ENCODE measurements around the gene GGTA1. TPM values are rescaled to one million over a fixed set of nuclear protein-coding genes. Genes with fewer than 3 reads are reported as not detected.

GGTA1 gene
- total and polyA plus RNA-seq, 2 experiments from 2014 or later: 0.16 TPM; not detected in 1

- no peak for TF ChIP-seq ETS1 (IDR thresholded peaks at IDR 0.05)
- no peak for TF ChIP-seq EZH2phosphoT487 (IDR thresholded peaks at IDR 0.05; ENCODE audit: unreplicated experiment)
- TF ChIP-seq NANOG (IDR thresholded peaks at IDR 0.05; ENCODE audit: borderline replicate concordance): no peak
- TF ChIP-seq STAT1 (IDR thresholded peaks at IDR 0.05; ENCODE audit: unreplicated experiment): no peak
- TF ChIP-seq ZNF114 (CRISPR knock-in tag; IDR thresholded peaks at IDR 0.05): no peak
- TF ChIP-seq ZNF331 (CRISPR knock-in tag; IDR thresholded peaks at IDR 0.05; ENCODE audit: low read depth): no peak
- TF ChIP-seq POLR2AphosphoS5 (IDR thresholded peaks at IDR 0.05; ENCODE audit: low read depth): no peak
- no peak for TF ChIP-seq REST (IDR thresholded peaks at IDR 0.05; ENCODE audit: unreplicated experiment)
Observed at GRCh38 chr9:121537283-121537682, 37.6 kb upstream of the GGTA1 start (continued).

GRCh38 chr9:121532881-121533280 lies 33.2 kb upstream of the GGTA1 start:
- no peak overlapping the region for H2AFZ ChIP-seq
- ATAC-seq (no peak), DNase-seq (ENCODE audit: low spot score) (no peak)
- H3K36me3 ChIP-seq (ENCODE audit: insufficient read depth): no peaks in the 10 kb centered on the region; the same call in 1 of the 2 replicates
- no peaks in the 10 kb centered on the region for H3K4me1 ChIP-seq (ENCODE audit: insufficient read depth)
- no peaks in the 10 kb centered on the region for H3K36me3 Mint-ChIP-seq (ENCODE audit: low read depth)
- H3K27ac ChIP-seq (ENCODE audit: low read depth): no peak overlapping the region
- H3K9me3 Mint-ChIP-seq: no peaks in the 10 kb centered on the region
- no peaks in the 10 kb centered on the region for H3K9me2 ChIP-seq (ENCODE audit: insufficient read depth)
- no peak overlapping the region for H3K4me3 Mint-ChIP-seq
- no peak overlapping the region for H3K4me3 ChIP-seq
- no peaks in the 10 kb centered on the region for H3F3A ChIP-seq (replicated peaks; ENCODE audit: low read depth)
- no peaks in the 10 kb centered on the region for H3K4me1 Mint-ChIP-seq
- peaks cover 3% of the 10 kb centered on the region for H3K27me3 Mint-ChIP-seq (ENCODE audit: insufficient read depth, low read depth, poor library complexity)
- H4K20me1 ChIP-seq (replicated peaks; ENCODE audit: insufficient read depth): no peaks in the 10 kb centered on the region
- no peaks in the 10 kb centered on the region for H3K79me2 ChIP-seq (replicated peaks; ENCODE audit: insufficient read depth)
- H3K4me2 ChIP-seq: no peak overlapping the region
- H3K27me3 ChIP-seq (ENCODE audit: insufficient read depth): no peaks in the 10 kb centered on the region
- no peak overlapping the region for H3K27ac Mint-ChIP-seq
- TF ChIP-seq POLR2AphosphoS5 (IDR thresholded peaks at IDR 0.05; ENCODE audit: low read depth) (no peak), REST (IDR thresholded peaks at IDR 0.05; ENCODE audit: unreplicated experiment) (no peak), EZH2phosphoT487 (IDR thresholded peaks at IDR 0.05; ENCODE audit: unreplicated experiment) (no peak), JUNB (IDR thresholded peaks at IDR 0.05; ENCODE audit: unreplicated experiment) (no peak), ZNF462 (CRISPR knock-in tag; IDR thresholded peaks at IDR 0.05) (no peak), ZNF114 (CRISPR knock-in tag; IDR thresholded peaks at IDR 0.05) (no peak)

Data from GM23338 (cell line).